Adrenal gland (tissue), 5 donors: ENCODE measurements around the gene ZNF652.

Source experiments
- CTCF ChIP-seq, 6 experiments: fragments of 450-650 bp in 4 of 6; fragments of 200-600 bp in 2 of 6; sonication (generic) in 1 of 6; IDR thresholded peaks; 1 replicate in 5 of 6; 2 replicates in 1 of 6; pipeline versions ENCODE4 v1.5.1 to v1.8.0; 2016 to 2021; ENCODE audit warnings: antibody characterized with exemption in 6 of 6, mild to moderate bottlenecking in 2 of 6, moderate library complexity in 1 of 6
- POLR2A ChIP-seq, 2 donors: fragments of 450-650 bp; IDR thresholded peaks; one replicate each; pipeline ENCODE4 v1.6.1; 2017; ENCODE audit warnings: antibody characterized with exemption in 2 of 2, mild to moderate bottlenecking in 2 of 2, moderate library complexity in 1 of 2
- donor health status: DM: no; HTN: no; CAD: no.

- TF ChIP-seq CTCF (IDR thresholded peaks at IDR 0.05), result no peak
- TF ChIP-seq POLR2A (IDR thresholded peaks at IDR 0.05), result no peak
Measured at GRCh38 chr17:49333804-49334203, 28.2 kb downstream of the ZNF652 start.
